NK-92 treated with Interleukin-12 subunit alpha and Interleukin-12 subunit beta, amount 100 ng/mL, for 24 hours (cell line): ENCODE measurements around the gene CASS4.
"Not testable (repeated sequence)": the region's sequence is repeated elsewhere in the genome, so short reads cannot be mapped to it uniquely, and the experiment has no call there.

Source experiments
- DNase-seq: peaks from one replicate; lab custom pipeline; 2025; lab: John Stamatoyannopoulos, UW

The CASS4 gene

GRCh38 chr20:56392132-56392880 lies 19.8 kb upstream of the CASS4 start, which contains the start of the genes AURKA and CSTF1:
AURKA (minus strand) TSS chr20:56392215; CDS start chr20:56388197, 4,018 bp downstream.
CSTF1 (plus strand) TSS chr20:56392645; CDS start chr20:56395553, 2,908 bp downstream.
- peak; percentile 99 for DNase-seq

GRCh38 chr20:56392881-56393482 lies 19.1 kb upstream of the CASS4 start:
- DNase-seq: no peak

GRCh38 chr20:56393653-56394052 lies 18.4 kb upstream of the CASS4 start:
- DNase-seq: no peak

- DNase-seq: no peak
These were observed 16.9 kb upstream of the CASS4 start for GRCh38 chr20:56395166-56395565.

- no peak for DNase-seq
These were observed 11.9 kb upstream of the CASS4 start for GRCh38 chr20:56400001-56400640.

- DNase-seq: no peak
These were observed 8.6 kb upstream of the CASS4 start for GRCh38 chr20:56403465-56403864.

GRCh38 chr20:56405356-56405755 lies 6.7 kb upstream of the CASS4 start:
- DNase-seq: not testable (repeated sequence)

GRCh38 chr20:56406910-56407309 lies 5.2 kb upstream of the CASS4 start:
- DNase-seq: no peak

- DNase-seq: no peak
These were observed 2.5 kb upstream of the CASS4 start for GRCh38 chr20:56409521-56409920.

GRCh38 chr20:56409956-56410355 lies 2.1 kb upstream of the CASS4 start:
- DNase-seq: no peak

- DNase-seq: not testable (repeated sequence)
These were observed 773 bp upstream of the CASS4 start for GRCh38 chr20:56411287-56411686.

- no peak for DNase-seq
These were observed 372 bp downstream of the CASS4 start for GRCh38 chr20:56412473-56412790.

GRCh38 chr20:56412949-56413348 lies 889 bp downstream of the CASS4 start:
- no peak for DNase-seq

- DNase-seq: no peak
These were observed 3.0 kb downstream of the CASS4 start for GRCh38 chr20:56414842-56415765.

GRCh38 chr20:56417402-56417801 lies 5.3 kb downstream of the CASS4 start:
- DNase-seq: no peak

GRCh38 chr20:56417911-56418310 lies 5.9 kb downstream of the CASS4 start:
- no peak for DNase-seq

- DNase-seq: no peak
These were observed 6.4 kb downstream of the CASS4 start for GRCh38 chr20:56418385-56418861.

- no peak for DNase-seq
These were observed 8.0 kb downstream of the CASS4 start for GRCh38 chr20:56420028-56420427.

GRCh38 chr20:56420940-56421688 lies 9.1 kb downstream of the CASS4 start:
- no peak for DNase-seq

GRCh38 chr20:56422076-56422823 lies 10.2 kb downstream of the CASS4 start:
- no peak for DNase-seq

- DNase-seq: no peak
These were observed 10.7 kb downstream of the CASS4 start for GRCh38 chr20:56422824-56423189.
